Measurements from ENCODE around the gene SERPINB8.

- TF ChIP-seq ZNF513 (CRISPR knock-in tag; conservative IDR thresholded peaks at IDR 0.05) (no peak), ZNF570 (CRISPR knock-in tag; IDR thresholded peaks at IDR 0.05; ENCODE audit: borderline replicate concordance) (no peak), NFYB (CRISPR knock-in tag; IDR thresholded peaks at IDR 0.05) (no peak)
Observed at GRCh38 chr18:63997606-63998005, 27.7 kb downstream of the SERPINB8 start.
